Endometrium (tissue), 2 donors: ENCODE data around the gene DAD1.
"Not testable (repeated sequence)": the region's sequence is repeated elsewhere in the genome, so short reads cannot be mapped to it uniquely, and the experiment has no call there.

Experiments
- FAIRE-seq: peaks from 2 replicates; lab custom pipeline; 2012; peaks lifted over from hg19 to GRCh38; lab: Jason Lieb, UNC
- donor health status: control.
- donor health status: control.

DAD1 gene

DNA sequence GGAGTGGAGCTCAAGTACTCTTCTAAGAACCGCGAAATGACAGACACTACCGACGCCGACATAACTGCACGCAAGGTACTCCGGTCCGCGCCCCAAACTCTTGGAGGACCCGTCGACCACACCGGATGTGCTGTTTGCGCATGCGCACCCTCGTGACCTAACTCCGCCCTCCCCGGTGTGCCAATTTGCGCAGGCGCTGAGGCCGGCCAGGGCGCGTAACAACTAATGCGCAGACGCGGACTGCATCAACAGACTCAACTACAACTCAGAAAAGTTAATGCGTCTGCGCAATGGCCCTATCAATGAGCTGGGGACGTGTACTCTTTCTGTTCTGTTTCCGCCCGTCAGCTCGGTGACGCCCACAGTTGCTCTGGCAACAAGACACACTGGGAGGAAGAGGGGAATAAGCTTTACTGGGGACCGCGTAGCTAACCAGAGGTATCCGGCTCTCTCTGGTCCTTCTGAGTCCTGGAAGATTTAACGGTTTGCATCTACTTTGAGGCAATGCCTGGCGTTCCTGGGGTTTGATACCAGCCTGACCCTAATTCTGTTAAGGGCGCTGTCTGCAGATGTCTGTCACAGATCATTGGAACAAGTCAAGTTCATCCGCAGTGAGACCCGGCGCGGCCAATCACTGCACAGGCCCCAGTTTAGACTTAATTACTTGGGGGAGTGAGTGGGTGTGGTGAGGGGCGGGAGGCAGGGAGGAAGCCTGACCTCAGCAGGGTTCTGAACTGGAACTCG is at the start of gene DAD1:
Gene DAD1 (minus strand): TSS at position 129 of the 744 bp plus-strand sequence. CDS start 67 bp downstream, at position 62.
- FAIRE-seq: peak; percentile 98

DNA sequence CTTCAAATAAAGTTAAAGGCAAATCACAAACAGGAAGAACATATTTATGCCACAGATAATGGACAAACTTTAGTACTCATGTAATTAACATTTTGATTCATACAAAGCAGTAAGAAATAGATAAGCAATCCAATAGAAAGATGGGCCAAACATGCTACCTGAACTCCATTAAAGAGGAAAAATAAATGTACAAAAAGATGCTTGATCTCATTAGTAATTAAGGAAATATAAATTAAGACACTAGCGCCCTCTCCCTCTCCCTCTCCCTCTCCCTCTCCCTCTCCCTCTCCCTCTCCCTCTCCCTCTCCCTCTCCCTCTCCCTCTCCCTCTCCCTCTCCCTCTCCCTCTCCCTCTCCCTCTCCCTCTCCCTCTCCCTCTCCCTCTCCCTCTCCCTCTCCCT is 47.0 kb upstream of the DAD1 start:
- not testable (repeated sequence) for FAIRE-seq

DNA sequence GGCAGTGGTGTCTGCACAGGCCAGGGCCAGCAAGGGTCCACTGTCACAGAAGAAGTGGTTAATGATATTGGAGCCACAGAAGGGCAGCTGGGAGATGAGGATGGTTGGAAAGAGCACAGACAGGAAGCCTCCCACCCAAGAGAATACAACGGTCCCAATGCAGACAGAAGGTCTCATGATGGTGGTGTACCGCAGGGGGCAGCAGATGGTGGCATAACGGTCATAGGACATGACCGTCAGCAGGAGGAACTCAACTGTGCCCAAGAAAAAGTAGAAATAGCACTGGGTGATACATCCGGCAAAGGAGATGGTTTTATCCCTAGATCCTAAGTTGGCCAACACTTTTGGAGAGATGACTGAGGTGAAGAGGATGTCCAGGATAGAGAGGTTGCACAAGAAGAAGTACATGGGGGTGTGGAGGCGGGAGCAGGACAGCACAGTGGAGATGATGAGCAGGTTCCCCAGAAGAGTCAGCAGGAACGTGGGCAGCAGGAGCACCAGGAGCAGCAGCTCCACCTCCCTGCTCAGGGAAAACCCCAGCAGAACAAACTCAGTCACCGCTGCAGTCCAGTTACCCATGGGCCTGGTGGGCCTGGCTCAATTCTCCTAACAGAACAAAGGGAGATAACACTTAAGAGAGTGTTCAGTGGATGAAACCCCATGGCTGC is 45.3 kb upstream of the DAD1 start:
- FAIRE-seq: no peak

DNA sequence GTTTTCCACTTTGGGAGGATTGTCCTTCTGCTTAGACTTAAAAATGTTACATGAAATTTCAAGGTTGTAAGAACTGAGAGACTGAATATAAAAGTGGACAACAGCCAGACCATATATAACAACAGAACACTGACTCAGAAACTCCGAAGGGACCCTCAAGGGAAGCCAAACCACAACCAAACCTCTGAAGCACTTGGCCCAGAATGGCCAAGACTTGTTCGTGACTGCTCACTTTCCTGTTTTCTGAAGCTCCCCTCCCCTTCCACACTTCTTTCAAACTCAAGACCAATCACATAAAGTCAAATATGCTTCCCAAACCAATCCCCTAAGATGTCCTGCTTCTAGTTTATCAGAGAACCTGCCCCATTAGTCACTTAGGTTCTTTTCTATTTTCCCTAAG is 41.5 kb upstream of the DAD1 start:
- FAIRE-seq: no peak

DNA sequence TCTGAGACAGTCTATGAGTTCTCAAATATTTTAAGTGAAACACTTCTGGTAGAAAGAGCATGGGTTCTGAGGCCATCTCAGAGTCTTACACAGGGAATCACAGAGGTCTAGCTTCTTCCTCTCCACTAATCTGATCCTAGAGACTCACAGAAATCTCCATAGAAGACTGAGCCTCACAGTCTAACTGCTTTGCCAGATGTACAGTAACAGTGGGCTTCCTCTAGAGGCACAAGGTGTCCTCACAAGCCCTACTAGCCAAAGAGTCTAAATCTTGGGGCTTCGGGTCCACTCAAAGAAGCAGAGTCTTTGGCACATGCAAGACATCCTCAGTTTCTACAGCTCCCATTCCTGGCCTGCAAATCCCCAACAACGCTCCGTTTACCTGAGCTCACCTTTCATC is 41.0 kb upstream of the DAD1 start:
- no peak for FAIRE-seq

DNA sequence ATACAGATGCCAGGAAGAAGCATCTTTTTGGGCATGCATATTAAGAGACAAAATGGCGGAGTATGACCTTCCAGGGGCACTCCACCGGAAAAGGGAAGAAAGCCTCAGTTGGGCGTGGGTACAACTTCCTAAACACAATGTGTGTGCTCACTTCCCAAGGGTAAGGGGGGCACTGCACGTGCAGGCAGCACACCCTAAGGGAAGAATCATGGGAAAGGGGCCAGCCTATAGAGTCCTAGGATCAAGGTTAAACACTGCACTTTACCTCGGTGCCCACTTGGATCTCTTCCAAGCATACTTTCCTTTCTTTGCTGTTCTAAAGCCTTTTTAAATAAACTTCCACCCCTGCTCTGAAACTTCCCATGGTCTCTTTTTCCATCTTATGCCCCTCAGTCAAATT is 40.3 kb upstream of the DAD1 start:
- no peak for FAIRE-seq

DNA sequence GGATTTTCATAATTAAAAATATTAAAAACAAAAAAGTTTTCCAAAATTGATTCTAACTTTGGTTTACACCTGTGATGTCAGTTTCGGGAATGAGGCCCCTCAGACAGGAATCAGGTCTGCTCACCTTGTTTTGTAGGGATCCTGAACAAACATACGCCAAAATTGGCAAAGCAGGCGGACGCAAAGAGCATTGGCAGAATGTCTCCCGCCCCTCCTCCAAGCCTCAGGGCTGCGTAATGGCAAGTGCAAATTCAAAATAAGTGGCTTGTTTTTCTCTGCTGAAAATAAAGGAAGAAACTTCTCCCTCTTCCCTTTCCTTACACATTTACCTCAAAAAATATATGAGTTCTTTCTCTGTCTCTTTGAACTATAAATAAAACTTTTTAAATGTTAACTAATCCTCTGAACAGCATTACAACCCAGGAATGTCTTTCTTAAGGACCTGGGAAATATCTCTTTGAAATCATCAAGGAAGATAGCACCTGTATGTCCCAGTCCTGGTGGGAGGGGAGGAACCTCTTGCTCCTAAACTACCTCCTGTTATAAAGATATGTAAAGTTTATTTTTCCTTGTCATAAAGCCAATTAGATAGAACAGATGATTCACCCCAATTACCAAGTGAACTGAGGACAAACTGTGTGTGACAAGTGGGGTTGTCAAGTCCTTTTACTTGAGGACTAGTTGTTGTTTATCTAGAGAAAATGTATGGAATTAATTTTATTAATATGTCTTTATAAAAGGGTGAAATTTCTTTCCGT is 38.7 kb upstream of the DAD1 start:
- no peak for FAIRE-seq

DNA sequence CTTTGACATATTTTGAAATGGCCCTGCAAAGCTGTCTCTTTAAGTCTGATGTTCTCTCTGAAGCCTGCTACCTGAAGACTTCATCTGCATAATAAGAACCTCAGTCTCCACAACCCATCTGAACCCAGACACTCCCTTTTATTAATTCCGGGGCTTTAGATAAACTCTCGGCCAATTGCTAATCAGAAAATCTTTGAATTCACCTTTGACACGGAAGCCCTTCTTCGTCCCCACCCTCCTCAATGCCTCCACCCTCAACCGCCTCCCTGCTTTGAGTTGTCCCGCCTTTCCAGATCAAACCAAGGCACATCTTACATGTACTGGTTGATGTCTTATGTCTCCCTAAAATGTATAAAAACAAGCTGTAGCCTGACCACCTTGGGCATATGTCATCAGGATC is 37.6 kb upstream of the DAD1 start:
- FAIRE-seq: no peak

DNA sequence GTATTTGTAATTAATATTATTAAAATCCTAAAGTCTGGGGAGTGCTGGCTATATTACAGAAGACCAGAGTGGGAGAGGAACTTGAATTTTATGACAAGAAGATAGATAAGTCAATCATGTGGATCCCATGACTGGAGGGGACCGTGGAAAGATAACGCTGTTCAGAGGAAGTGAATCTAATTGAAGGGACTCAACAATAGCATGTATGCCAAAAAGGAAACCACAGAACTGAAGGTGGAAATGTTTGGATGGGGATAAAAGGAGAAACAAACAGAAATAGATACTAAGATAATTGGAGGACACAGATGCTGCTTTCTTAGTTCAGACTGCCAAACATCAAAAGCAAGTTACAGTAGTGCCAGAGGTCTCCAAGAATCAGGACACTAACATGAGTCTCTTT is 34.0 kb upstream of the DAD1 start:
- FAIRE-seq: no peak

DNA sequence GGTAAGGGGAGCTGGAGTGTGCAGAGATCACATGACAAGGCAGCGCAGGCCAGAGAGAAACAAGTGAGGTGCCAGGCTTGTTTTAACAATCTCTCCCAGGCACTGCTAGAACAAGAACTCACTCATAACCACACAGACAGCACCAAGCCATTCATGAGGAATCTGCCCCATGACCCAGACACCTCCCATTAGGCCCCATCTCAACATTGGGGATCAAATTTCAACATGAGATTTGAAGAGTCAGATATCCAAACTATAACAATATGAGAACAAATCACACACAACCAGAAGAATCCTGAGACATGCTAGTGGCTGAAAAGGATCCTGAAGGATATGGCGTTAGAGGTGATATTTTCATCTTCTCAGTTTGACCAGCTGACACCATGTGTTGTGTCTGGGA is 33.2 kb upstream of the DAD1 start:
- no peak for FAIRE-seq

DNA sequence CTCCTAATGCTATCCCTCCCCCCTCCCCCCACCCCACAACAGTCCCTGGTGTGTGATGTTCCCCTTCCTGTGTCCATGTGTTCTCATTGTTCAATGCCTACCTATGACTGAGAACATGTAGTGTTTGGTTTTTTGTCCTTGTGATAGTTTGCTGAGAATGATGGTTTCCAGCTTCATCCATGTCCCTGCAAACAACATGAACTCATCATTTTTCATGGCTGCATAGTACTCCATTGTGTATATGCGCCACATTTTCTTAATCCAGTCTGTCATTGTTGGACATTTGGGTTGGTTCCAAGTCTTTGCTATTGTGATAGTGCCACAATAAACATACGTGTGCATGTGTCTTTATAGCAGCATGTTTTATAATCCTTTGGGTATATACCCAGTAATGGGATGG is 26.7 kb upstream of the DAD1 start:
- not testable (repeated sequence) for FAIRE-seq

DNA sequence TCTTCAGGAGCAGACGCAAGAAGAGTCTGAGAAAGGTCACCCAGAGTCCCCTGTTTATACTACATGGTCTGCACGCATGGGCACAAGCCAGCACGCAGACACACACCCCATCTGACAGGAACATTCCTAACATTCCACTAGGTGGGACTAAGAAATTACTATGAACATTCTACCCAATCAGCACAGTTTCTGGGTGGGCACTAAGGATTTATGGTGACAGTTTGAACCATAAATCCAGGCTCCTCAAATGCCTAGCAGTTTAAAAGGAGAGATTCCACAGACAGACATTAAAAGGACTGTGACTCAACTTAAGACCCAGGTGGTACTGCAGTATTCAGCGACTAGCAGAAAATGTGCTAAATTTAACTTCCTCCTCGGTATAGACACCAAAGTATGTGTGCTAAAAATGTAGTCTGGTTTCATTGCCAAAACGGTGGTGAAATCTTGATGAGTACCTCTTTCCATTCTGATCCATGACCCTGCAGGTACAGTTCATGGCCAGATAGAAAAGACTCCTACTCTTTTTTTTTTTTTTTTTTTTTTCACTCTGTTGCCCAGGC is 25.3 kb upstream of the DAD1 start:
- no peak for FAIRE-seq

DNA sequence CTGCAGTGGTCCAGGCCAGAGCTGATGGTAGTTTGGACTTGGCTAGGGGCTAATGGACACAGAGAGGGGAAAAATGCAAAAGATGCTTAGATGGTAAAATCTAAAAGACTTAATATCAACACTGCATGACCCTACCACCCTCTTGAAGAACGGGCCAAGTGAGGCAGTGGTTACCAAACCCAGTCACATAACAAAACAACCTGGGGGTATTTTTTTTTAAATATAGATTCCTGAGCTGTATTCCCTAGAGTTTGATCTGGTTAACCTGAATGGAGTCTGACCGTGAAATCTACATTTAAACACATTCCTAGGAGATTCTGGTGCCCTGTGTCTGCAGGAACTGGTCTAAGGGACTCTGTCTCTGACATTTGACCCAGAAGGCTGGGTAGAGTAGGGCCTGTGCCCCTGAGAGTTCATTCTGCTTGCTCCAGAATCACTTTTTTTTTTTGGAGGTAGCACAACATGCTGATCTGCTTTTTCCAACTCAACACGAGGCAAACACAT is 24.8 kb upstream of the DAD1 start:
- FAIRE-seq: no peak

DNA sequence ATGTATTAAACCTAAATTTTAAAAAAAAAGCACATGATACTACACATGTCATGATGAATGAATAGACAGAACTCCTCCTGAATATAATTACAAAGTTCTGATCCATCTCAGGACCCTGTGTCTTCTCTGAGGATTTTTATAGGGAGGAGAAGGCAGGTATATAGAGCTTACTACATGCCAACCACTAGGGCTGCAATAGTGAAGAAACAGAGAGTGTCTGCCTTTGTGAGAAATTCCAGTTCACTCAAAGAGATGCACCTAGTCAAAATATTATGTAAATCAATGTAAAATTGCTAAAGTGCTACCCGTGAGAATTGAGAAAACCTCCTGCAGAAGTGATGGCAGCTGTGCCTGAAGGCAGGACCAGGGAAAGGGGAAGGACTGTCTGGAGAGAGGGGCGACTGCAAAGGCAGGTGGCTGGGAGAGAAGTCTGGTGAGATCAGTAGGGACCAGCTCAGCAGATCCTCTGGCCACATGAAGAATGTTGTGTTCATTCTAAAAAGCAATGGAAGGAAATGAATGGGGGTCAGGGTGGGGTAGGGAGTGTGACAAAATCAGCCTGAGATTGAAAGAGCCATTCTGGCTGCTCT is 24.2 kb upstream of the DAD1 start:
- FAIRE-seq: no peak

DNA sequence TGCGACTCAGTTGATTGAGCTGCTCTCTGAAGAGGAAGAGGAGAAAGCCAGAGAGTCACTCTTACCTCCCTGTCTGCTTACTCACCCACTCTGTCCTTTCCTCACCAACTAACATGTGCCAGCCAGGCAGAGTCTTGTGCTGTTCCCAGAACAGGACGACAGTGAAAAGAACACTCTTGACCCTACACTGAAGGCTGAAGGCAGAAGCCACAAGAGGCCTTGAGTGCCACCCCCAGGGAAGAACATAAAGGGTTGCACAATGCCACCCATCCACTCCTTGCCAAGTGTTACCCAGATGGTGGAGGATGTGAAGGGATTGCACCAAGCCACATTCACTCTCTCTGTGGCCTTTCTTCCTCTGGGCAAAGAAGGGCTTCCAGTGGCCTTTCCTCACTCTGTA is 21.9 kb upstream of the DAD1 start:
- FAIRE-seq: no peak

DNA sequence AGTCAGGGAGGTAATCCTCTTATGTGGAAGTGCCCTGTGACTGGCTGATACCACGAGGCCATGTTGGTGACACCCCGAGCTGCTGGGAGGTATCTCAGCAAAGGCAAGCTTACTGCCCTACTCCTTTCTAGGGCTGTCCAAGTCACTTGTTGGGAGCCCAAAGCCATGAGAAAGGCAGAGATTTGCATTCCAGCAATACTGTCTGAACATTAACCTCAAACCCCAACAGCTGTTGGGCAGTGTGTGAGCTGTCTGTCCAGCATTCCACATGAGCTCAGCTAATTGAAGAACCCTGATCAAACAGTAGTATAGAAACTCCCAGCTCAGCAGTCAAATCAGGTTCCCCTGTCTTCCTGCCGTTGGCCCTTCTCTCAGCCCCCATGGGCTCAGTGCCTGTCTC is 18.3 kb upstream of the DAD1 start:
- no peak for FAIRE-seq

DNA sequence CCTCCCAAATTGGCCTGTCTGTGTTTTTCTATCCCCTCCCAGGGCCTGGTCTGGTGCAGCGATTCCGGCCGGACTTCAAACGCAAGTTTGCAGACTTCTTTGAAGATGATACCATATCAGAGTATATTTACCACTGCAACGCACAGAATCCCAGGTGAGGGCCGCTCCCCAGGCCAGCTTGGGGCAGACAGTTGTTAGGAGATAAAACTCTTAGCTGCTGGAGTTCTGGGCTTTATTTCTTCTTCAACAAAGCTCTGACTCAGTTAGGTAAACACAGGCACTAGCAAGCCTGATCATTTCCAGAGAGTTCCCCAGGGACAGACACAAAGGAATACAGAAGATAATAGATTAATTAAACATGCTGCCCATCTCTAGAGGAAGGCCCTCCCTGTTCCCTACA is 17.4 kb upstream of the DAD1 start:
- FAIRE-seq: no peak

DNA sequence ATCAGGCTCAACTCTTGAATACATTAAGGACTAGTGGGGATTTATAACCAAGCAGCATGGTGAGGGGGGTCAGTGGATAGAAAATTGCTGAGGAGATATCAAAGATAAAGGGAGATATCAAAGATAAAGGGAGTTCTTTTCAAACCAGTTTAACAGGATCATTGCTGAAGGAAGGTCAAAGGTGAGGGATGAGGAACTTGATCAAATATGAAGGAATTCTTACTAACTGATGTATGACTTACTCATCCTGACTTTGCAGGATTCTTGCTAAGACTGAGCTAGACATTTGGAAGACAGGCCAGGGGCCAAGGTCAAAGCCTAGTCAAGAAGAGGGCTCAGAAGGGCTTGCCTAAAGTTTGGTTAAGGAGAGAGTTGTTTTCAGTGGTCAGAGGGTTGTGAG is 13.8 kb upstream of the DAD1 start:
- no peak for FAIRE-seq

DNA sequence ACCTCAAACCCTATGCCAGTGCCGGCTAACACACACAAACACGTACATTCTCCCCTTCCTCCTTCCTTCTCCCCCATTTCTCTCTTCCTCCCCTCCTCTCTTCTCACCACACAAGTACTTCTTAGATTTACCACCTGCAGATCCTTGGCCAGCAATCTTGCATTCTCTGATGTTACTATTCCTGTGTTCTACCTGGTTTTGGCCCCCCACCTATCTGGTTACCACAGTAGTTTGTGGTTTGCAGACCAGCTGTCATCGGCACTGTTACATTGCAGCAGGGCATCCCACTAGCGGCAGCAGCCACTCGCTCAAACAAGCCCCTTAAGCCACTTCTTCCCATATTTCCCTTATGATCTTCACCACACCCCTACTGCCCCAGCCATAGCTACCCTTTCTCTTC is 13.0 kb upstream of the DAD1 start:
- no peak for FAIRE-seq

DNA sequence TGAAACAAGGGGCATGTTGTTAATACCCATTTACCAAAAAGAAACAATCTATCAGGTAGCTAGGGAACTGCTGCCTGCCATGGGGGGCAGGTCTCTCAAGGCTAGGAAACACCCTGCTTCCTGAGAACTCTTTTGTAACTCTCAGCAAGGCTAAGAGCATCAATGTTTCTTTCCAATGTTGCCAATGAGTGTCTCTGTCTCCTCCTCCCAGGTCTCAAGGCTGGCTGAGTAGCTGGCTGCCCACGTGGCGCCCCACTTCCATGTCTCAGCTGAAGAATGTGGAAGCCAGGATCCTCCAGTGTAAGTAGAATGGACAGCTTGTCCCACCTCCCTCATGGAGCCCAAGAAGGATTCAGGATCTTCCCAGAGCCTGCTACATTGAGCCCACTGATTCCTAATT is 12.4 kb upstream of the DAD1 start:
- FAIRE-seq: no peak

DNA sequence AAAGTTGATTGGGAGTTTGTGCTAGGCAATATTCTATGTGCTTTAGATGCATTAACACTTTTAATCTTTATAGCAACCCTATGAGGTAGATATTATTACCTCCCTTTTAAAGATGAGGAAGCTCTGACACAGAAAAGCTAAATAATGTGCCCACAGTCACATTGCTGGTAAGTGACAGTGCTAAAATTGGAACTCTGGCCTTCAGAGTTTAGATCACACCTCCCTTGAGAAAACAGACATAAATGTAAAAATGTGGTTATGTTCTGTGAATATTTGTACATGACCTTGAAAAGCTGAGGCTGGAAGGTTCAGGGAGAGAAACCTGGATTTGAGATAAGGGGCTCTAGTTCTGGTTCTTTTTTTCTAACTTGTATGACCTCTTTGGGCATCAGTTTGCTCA is 11.0 kb upstream of the DAD1 start:
- no peak for FAIRE-seq

DNA sequence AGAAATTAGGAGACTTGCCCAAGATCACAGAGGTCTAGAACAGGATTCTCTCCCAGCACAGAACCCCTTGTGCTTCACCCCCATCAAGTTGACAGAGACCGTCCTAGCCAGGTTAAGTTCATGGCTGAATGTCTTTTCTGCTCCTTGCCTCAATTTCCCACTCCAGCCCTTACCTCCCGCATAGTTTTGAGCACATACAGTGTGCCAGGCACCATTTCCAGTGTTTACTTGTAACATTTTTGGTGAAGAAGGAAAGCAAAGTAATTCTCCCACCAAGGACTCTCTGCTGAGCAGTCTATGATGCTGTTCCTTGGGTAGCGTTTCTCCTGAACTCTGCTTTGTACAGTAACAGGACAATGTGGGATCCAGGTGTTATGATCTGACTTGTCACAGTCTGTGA is 10.3 kb upstream of the DAD1 start:
- no peak for FAIRE-seq

DNA sequence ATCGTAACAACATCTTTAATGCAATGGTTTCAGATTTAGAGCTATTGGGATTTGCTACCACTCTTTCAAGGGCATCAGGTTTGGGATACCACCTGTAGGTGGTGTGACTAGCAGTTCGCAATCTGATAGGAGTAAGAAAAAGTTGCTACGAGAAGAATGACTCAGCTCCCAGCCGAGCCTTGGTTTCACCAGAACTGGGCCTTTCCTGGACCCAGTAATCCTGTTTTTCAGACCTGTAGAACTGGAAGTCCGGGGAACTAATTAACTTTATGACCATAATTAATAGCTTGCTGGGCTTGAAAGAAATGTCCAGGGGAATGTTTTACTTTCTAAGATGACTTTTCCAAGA is 9.8 kb upstream of the DAD1 start:
- no peak for FAIRE-seq
